GM18502 (cell line): ENCODE results near the gene CHST8.

ENCODE experiments used
- ATAC-seq: cut with Tn5 transposase; IDR thresholded peaks from one replicate; pipeline ENCODE4 v1.9.1; 2021; ENCODE audit warnings: mild to moderate bottlenecking; ENCODE audit not compliant: unreplicated experiment, poor library complexity

CHST8 gene

DNA sequence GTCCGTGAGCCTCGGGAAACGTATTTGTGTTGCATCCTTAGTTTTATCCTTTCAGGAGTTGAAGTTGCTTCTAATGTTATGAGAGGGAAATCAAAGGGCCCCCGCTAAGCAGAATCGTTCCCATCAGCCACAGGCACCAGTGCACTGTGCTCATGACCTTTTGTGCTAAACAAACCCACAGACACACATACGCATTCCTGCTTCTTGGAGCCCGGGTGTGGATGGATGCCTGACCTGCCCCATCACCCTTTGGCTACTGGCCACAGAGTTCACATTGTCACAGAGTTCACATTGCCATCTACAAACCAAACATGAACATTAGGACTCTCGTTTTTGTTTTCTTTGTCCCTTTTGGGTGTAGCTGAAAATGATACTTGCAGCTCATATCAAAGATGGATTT, 47.2 kb downstream of the CHST8 start:
- no peak for ATAC-seq

DNA sequence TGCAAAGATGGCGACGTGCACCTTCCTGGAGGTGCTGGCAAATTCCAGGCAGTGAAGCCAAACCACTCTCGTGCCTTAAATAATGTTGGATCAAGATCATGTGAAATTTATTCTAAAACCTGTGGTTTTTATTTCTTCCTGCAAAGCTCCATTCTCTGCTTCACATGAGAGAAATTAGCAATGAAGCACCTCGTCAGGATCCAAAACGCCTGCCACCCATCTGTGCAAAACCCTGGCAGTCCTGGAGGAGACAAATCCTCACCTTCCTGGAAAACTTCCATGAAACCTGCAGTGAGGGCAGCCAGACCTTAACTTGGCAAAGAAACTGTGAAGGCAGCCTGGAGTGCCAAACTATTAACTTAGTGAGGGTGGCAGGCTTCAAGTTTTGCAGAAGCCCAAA, 47.6 kb downstream of the CHST8 start:
- ATAC-seq = no peak

DNA sequence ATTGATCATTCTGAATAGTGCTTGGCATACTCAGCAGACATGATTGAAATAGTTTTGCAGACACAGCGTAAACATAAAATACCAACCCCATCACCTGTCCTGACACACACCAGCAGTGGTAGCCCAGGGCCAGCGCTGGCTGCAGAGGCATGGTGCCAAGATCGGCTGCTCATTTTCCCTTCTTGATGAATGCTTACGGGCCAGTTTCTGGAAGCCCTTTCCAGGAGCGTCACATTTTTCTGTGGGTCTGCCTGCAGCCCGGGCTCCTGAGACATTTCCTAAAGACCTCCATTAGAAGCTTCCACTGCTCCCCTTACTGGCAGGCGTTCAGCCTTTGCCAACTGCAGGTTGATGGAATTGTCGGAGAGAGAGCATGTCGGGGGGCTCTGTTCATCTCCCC, 48.6 kb downstream of the CHST8 start:
- no peak for ATAC-seq

DNA sequence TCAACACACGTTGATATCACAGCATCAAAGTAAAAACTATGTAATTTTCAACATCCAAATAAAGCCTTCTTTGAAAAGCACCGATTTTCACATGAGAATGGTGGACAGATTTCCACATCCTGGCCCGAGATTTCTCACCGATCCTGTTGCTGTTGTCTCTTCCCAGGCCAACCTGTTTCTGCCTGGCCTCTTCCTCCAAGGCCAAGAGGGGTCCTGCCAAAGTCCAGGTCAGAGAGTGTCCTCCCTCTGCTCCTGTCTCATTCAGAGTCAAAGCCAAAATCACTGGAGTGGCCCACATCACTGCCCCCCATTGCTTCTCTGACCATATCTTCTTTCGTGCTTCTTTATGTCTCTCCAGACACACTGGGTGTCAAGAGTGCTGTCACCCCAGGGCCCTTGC, 49.5 kb downstream of the CHST8 start:
- ATAC-seq = no peak

DNA sequence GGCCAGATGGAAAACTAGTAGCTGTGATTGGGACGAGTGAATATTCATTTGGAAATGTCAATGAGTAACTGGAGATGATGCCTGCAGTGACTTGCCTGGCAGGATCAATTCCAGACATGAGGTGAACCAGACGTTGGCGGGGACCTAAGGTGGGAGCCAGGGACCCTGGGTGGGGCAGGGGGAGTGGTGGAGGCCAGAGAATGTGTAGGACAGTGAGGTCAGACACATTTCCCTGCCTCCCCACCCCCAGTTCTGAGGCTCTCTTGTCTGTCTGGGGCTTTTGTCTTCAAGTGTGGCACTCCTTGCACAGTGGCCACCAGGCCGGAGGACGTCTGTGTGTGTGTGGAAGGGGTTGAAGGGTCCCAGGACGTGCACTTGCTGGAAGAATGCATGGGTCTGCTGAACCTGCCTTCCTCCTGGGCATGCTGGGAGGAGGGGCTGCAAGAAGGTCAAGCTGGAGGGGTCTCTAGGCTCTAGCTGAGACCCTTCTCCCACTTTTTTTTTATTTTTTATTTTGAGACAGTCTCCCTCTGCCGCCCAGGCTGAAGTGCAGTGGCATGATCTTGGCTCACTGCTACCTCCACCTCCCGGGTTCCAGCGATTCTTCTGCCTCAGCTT, 51.6 kb downstream of the CHST8 start:
- ATAC-seq = no peak

DNA sequence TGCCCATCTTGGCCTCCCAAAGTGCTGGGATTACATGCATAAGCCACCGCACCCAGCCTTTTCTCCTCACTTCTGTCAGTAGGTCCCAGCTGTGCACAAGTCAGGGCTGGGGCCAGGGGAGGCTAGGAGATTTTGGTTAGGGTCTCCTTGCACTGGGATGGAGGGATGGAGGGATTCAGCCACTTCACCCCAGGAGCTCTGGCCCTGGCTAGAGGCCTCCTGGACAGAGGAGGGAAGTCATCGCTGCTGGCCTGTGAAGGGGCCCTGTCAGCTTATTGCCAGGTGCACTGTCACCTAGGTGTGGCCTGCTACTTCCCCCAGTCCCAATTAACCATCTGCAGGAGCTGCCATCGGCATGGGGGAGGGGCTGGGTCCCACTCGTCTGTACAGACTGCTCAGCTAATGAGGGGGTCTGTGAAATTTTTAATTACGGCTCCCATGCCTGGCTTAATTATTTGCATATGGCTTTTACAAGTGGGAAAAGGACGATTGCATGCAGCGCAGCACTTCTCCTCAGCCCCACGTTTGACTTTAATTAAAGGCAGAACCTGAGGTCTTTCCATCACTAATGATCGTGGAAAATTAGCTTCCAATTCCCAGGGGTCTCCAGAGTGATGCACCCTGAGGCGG, 52.4 kb downstream of the CHST8 start:
- ATAC-seq = no peak

DNA sequence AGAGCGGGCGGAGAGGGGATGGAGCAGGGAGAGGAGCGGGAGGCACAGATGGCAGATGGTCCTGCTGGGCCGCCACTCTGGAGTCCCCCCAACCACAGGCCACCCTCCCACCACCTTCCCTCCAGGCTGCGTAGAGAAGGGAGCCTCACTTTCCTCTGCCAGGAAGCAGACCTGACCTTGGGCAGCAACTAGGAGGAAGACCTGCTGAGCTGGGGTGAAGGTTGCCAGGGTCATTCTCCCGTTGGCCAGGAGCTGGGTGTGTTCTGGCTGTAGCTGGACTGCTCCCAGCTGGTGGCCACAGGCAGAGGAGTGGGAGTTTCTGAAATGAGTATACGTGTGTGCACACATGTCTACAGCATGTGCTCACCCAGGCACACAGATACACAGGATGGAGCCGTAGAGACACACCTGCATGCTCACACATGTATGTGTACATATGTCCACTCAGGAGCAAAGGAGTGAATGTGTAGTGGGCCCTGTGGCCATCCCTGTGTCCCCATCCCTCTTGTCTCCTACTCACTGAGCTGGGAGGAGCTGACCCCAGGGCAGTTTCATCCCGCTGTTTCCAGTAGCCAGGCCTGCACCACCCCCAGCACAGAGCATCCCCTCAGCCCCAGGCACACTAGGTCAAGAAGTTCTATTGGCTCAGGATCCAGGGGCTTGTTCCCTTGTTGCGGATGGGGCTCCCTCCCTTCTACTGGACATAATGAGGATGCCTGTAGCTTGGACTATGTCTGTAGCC, 53.0 kb downstream of the CHST8 start:
- no peak for ATAC-seq

DNA sequence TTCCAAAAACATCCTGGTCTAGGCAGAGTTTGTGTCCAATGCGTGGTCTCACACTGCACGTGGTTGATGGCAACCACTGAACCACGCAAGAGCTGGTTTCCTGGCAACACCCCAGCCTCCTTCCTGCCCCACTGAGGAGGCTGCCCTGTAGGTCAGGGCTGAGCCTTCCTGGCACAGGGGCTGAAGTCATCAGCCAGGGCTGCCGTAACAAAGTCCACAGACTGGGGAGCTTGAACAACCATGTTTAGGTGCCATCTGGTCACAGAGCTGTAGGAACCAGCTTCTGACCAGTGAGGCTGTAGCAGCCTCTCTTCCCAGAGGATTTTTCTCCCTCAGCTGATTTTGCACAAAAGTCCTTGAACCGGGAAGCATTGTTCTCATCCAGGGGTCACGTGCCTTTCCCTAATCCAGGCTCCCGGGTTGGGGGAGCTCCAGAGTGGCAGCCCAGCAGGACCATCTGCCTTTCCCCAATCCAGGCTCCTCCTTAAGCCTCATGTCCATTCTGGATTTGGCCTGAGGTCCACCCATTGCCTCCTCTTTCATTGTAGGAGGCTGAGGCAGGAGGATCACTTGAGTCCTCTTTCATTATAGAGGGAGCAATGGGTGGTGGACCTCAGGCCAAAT, 53.9 kb downstream of the CHST8 start:
- no peak for ATAC-seq

DNA sequence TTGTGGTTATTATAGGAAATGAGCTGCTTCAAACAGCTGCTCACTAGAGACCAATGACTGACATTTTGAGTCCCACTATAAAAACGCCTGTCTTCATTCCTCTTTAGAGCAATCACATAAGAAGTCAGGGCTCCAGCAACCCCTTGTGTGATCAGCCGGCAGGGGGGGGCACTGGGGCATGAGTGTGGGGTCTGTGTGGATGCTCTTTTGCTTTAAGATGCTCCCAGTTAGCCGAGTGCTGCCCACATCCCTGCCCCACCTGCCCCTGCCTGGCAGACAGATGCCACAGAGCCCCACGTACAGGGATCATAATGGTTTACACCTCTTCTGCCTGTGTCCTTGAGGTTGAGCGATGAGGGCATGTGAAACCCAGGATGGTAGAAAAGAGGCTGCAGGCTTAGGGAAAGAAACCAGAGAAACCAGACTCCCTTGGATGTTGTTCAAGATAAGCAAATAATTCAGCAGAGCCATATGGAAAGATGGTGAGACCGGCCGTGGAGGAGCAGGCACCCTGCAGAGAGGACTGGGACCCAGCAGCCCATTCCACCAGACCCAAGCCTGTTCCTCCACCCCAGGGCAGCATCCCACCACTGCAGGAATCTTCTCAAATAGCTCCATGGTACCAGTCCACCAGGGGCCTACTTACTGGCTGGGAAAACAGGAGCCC, 55.4 kb downstream of the CHST8 start:
- no peak for ATAC-seq

DNA sequence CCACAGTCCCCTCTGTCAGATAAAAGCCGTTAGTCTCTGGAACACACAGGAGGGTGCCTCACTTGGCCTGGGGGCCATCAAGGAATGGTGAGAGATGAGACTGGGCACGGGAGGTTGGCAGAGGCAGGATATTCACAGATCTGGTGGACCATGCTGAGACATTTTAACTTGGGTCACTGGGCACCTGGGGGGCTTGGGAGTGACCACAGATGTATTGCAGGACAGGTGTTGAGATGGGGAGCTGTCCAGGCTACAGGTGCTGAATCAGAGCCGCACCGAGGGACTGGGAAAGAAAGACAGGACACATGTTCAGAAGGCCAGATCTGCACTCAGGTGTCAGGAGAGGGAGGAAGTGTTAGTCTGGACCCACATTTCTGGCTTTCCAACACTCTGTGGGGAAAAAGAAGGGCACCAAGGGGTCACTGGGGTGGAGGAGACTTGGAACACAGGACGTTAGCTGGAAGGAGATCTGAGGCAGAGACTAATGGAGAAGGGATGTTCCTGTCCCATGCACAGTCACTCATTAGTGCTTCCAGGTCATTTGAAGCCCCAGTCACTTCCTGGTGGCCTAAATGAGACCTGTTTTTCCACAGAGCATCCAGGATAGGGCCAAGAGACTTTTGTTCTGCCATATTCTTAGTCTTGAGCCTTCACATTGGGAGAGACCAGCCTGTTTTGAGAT, 56.1 kb downstream of the CHST8 start:
- ATAC-seq = no peak

DNA sequence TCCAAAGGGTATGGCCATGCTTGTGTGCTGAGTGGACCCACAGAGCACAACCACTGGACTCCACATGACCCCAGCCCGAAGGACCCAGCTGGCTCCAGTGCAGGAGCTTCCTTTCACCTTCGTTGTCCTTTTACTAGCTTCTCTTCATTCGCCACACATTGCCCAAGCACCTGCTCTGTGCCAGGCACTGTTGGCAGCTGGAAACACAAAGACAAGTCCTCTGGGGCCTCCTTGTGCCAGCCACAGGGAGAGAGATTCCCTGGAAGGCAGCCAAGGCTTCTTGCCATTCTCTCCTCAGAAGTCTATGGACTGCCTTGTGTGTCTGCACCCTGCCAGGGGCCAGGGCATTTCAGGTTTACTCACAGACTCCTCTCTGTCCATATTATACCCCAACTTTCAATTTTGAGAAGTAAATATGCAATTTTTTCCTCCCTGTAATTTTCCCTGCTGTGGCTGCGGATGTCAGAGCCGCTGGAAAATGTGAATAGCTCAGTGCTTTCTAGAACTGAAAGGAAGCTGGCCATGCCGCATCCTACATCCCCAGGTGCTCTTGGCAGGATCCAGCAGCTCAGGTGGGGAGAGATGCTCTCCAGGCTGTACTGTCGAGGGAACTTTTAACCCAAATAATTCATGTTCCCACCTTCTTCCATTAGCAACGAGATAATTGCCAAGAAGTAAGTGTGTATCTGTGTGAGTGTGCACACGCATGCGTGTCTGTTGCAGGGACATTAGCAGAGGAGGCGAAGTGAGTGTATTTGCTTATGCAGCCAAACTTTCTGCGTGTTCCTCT, 57.2 kb downstream of the CHST8 start:
- no peak for ATAC-seq

DNA sequence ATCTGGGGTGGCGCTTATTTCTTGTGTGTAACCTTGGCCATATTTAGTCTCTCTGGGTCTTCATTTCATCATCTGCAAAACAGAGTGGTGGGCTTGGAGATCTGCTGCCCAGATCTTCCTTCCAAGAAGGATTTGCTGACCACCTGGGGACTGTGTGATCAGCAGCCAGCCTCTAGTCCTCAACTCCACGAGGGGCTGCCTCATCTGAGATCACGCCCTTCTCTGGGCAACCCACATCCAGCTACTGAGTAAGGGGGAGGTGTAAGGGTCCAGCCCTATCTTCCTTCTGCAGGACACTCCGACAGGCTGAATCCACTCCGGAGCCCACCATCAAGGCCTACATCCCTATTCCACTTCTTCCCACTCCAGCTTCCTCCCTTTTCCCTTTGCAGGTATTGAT, 57.9 kb downstream of the CHST8 start:
- ATAC-seq = no peak

DNA sequence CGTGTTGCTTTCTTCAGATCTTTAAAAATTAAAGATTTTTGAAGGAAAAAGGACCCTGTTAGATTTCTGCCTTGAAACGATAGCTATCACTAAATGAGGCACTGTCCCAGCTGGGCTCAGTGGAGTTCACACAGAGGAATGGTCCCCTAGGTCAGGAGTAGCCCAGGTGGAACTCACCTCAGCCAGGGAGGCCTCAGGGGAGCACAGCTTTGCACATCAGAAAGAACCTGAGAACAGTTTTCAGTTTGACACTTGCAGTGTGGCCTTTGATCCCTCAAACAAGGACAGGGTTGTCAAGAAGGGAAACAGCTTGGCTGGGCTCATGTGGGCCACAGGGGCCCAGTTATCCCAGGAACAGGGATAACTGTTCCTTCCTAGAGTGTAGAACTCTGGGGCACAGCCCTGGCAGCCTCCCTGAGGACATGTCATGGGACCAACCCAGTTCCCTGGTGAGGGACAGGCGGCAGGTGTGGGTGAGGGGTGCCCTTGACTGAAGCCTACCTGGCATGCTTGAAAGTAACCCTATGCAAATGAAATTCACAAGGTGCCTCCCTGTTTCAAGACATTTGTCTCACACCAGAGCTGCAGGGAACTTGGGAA, 59.4 kb downstream of the CHST8 start:
- ATAC-seq = no peak

DNA sequence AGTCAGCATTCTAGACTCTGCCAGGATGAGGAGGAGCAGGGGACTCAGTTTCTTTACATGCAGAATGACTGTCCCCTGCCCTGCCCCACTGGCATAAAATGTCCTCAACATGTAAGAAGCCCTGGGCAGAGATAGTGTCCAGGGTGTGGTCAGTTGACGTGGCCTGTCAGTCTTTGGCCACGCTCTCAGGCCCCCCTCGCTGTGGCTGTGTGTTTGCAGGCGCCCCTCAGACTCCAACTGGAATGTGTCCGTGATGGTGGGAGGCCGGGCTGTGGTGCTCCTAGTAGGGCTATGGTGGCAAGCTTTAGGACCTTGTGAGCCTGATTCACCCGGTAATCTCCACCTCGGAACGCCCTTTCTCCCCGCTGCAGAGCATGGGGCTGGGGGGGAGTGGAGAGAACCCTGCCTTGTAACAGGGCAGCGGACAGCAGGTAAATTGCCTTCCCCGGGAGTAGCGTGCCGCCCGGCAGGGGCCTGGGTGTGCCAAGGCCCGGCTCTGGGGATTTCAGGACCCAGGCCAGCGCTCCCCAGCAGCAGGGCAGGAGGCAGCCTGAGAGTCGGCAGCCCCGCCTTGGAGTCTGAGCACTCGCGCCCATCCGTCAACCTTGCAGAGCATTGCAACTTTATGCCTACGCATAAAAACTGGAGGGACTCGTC, 62.3 kb downstream of the CHST8 start:
- no peak for ATAC-seq

DNA sequence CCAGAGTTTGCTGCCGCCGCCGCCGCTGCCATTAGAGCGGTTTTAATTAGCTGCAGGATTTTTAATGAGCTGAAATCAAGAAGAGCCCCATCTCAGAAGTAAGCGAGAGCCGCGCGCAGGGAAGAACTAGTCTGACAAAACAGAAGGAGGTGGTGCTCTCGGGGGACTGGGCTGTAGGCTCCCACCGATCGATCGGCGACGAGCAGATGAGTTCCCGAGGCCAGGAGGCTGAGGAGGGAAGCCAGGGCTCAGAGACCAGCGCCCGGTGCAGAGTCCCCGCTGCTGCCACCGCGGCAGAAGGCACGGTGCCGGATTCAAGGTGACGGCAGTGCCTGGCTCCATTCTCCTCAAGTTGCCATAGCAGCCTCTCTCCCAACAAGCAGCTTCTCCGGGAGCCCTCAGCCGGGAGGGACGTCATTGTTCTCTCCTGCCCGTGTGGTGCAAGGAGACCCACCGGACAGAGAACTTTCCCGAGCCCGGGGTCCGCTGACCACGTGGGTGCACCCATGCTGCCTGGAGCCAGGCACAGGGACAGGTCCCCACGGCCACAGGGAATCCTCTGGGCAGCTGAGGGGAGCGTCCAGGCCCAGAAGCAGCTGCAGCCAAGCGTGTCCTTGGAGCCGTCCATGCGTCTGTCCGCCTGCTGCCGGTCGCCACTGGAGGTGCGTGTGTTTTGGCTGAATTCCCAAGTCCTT, 62.9 kb downstream of the CHST8 start:
- no peak for ATAC-seq

DNA sequence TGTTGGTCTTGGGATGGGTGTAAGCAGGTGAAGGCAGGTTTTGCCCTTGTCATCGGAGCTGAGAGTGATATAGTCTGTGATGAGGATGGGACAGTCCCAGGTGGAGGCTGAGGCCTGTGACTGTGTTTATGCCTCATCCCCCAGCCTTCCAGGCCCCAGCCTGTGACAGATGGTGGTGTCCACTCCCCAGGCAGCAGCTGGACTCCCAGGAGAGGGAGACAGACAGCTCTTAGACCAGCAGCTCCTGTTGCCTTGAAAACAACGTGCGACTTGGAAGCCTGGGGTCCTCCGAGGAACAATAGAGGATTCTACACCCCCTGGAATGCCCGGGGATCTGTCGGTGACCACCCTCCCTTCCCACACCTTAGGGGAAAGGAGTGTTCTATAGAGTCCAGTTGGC, 63.8 kb downstream of the CHST8 start:
- ATAC-seq = no peak

DNA sequence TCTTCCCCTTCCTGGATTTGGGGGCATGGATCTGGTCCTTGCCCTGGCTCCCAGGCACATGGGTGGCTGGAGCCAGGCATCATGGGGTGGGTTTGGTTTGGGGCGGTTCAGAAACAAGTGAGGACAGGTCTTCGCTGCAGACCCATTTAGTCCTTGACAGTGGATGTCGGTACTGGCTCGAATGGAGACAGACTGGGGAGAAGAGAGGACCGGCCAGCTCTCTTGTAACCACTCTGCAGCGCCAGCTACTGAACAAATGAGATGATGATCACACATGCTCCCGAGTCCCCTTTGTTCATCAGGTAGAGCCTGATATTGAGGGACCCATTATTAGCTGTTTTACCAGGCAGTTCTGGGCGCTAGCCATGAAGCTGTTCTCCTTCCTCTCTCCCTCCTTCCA, 64.5 kb downstream of the CHST8 start:
- no peak for ATAC-seq
